VCaP (cell line): ENCODE data around the gene UBE2S.

Experiments
- H3K27ac ChIP-seq: fragments of 450-650 bp; 2 replicates; pipeline ENCODE4 v1.5.1; 2017
- CTCF ChIP-seq: fragments of 450-650 bp; conservative IDR thresholded peaks from 2 replicates; pipeline ENCODE4 v1.5.1; 2017; ENCODE audit warnings: mild to moderate bottlenecking, moderate library complexity

The UBE2S gene

GRCh38 chr19:55352549-55353145 is 54.9 kb downstream of the UBE2S start:
- TF ChIP-seq CTCF: no peak
- H3K27ac ChIP-seq: no peak overlapping the region

- H3K27ac ChIP-seq: no peak overlapping the region
- TF ChIP-seq CTCF: no peak
Observed at GRCh38 chr19:55352040-55352439, 55.5 kb downstream of the UBE2S start.

- H3K27ac ChIP-seq: no peak overlapping the region
- no peak for TF ChIP-seq CTCF
Observed at GRCh38 chr19:55350620-55351315, 56.8 kb downstream of the UBE2S start.
